Progenitor cell of endocrine pancreas (in vitro differentiated cells): ENCODE results near the gene DEFB118. TPM values are rescaled to one million over a fixed set of nuclear protein-coding genes. Genes with fewer than 3 reads are reported as not detected.

Experiments
- DNase-seq: peaks from one replicate; pipeline ENCODE4 v3.0.0; 2021; ENCODE audit warnings: low spot score; ENCODE audit not compliant: unreplicated experiment
- H3K27ac Mint-ChIP-seq: 2 replicates; pipeline ENCODE4 v1.8.0; 2021; ENCODE audit warnings: mild to moderate bottlenecking, moderate library complexity, mixed read lengths
- H3K27me3 Mint-ChIP-seq: 2 replicates; pipeline ENCODE4 v1.8.0; 2021; ENCODE audit warnings: mixed read lengths
- H3K36me3 Mint-ChIP-seq: 2 replicates; pipeline ENCODE4 v1.8.0; 2022; ENCODE audit warnings: mixed read lengths; ENCODE audit not compliant: insufficient read depth
- H3K4me1 Mint-ChIP-seq: 2 replicates; pipeline ENCODE4 v1.8.0; 2021; ENCODE audit warnings: low read depth, mixed read lengths
- H3K4me3 Mint-ChIP-seq: 2 replicates; pipeline ENCODE4 v1.8.0; 2021; ENCODE audit warnings: low read depth, mild to moderate bottlenecking, moderate library complexity, mixed read lengths
- H3K9me3 Mint-ChIP-seq: 2 replicates; pipeline ENCODE4 v1.8.0; 2021; ENCODE audit warnings: low read depth, mixed read lengths
- CTCF ChIP-seq: fragments of 200-600 bp; sonication (generic); IDR thresholded peaks from one replicate; pipeline ENCODE4 v1.5.0; 2021; ENCODE audit warnings: antibody characterized with exemption, mild to moderate bottlenecking; ENCODE audit not compliant: unreplicated experiment
- total RNA-seq: library from RNA; stranded (reverse); gene quantifications from 2 replicates; pipeline ENCODE4 v1.2.1, GENCODE V29; 2021

The DEFB118 gene
- total RNA-seq, 1 donor from 2014 or later, result not detected

GRCh38 chr20:31418307-31418706 lies 49.9 kb downstream of the DEFB118 start:
- Mint-ChIP-seq H3K4me3 (no peak overlapping the region), H3K9me3 (peaks cover 74% of the 10 kb centered on the region), H3K27me3 (no peaks in the 10 kb centered on the region), H3K27ac (no peak overlapping the region), H3K4me1 (no peaks in the 10 kb centered on the region), H3K36me3 (peaks cover 8% of the 10 kb centered on the region)
- no peak for DNase-seq
- TF ChIP-seq CTCF, result no peak

Other genes starting within 250 kb of the DEFB118 start
- not detected in 2 replicates for gene DEFB115, start 110.9 kb upstream of the DEFB118 start, total RNA-seq
- not detected in 2 replicates for gene DEFB116, start 60.0 kb upstream of the DEFB118 start, total RNA-seq
- gene DEFB119, start 22.0 kb downstream of the DEFB118 start, total RNA-seq, result not detected in 2 replicates
- not detected in 2 replicates for gene DEFB121, start 37.6 kb downstream of the DEFB118 start, total RNA-seq
- gene DEFB123, start 72.0 kb downstream of the DEFB118 start, total RNA-seq, result not detected in 2 replicates
- not detected in 2 replicates for gene DEFB124, start 106.5 kb downstream of the DEFB118 start, total RNA-seq
- not detected in 2 replicates for gene REM1, start 106.7 kb downstream of the DEFB118 start, total RNA-seq
- 211 and 217 TPM in 2 replicates for gene HM13, start 145.8 kb downstream of the DEFB118 start, total RNA-seq
- gene ID1, start 236.7 kb downstream of the DEFB118 start, total RNA-seq, result 322 and 326 TPM in 2 replicates